SK-N-SH (cell line): ENCODE data around the gene RNF7. TPM values are rescaled to one million over a fixed set of nuclear protein-coding genes. Genes with fewer than 3 reads are reported as not detected.

Experiments used
- CTCF ChIA-PET: fragments of 300-600, 350-600 bp; formaldehyde crosslinking; extraction: SDS; loops from one replicate; lab custom pipeline; 2021; lab: Yijun Ruan, JAX
- POLR2A ChIA-PET: fragments of 350-600 bp; sonication (Branson Sonifier 250); formaldehyde crosslinking; extraction: SDS; loops from one replicate; lab custom pipeline; 2020; ENCODE audit warnings: antibody characterized with exemption, inconsistent platforms; lab: Yijun Ruan, JAX
- DNase-seq: peaks from one replicate; pipeline ENCODE4 v3.0.0; 2012
- H2AFZ ChIP-seq: fragments of 200-600 bp; sonication (generic); 2 replicates; pipeline ENCODE4 v1.8.1; 2016; ENCODE audit warnings: antibody characterized with exemption, mild to moderate bottlenecking, low read depth
- H3F3A ChIP-seq: fragments of 200-600 bp; sonication (generic); replicated peaks from 2 replicates; pipeline ENCODE3; 2016; ENCODE audit warnings: antibody characterized with exemption, mild to moderate bottlenecking; ENCODE audit not compliant: insufficient read depth
- H3K27ac ChIP-seq, 2 experiments: fragments of 200-500 bp in 1 of 2; fragments of 200-600 bp in 1 of 2; sonication (Bioruptor generic) in 1 of 2; sonication (generic), shearing (Covaris generic) in 1 of 2; 2 replicates each; pipeline versions ENCODE4 v1.5.1 to v1.6.1; 2014 to 2016; ENCODE audit warnings: low read depth in 2 of 2, inconsistent platforms in 1 of 2, low read length in 1 of 2, mild to moderate bottlenecking in 1 of 2, mixed read lengths in 1 of 2
- H3K27me3 ChIP-seq: fragments of 200-600 bp; sonication (generic), shearing (Covaris generic); 2 replicates; pipeline ENCODE4 v1.6.1; 2016; ENCODE audit warnings: mixed run types; ENCODE audit not compliant: insufficient read depth
- H3K36me3 ChIP-seq, 2 experiments: fragments of 200-500 bp in 1 of 2; fragments of 200-600 bp in 1 of 2; sonication (Bioruptor generic) in 1 of 2; sonication (generic) in 1 of 2; replicated peaks in 1 of 2; 2 replicates each; pipeline versions ENCODE3 to v1.5.1; 2014 to 2016; ENCODE audit warnings: low read length in 1 of 2, mild to moderate bottlenecking in 1 of 2; ENCODE audit not compliant: insufficient read depth in 2 of 2, control insufficient read depth in 1 of 2
- H3K4me1 ChIP-seq, 2 experiments: fragments of 200-500 bp in 1 of 2; fragments of 200-600 bp in 1 of 2; sonication (Bioruptor generic) in 1 of 2; sonication (generic), shearing (Covaris generic) in 1 of 2; 2 replicates each; pipeline versions ENCODE4 v1.5.1 to v1.6.1; 2014 to 2016; ENCODE audit warnings: low read depth in 1 of 2, low read length in 1 of 2, mixed run types in 1 of 2; ENCODE audit not compliant: insufficient read depth in 2 of 2, control insufficient read depth in 1 of 2
- H3K4me2 ChIP-seq: fragments of 200-600 bp; sonication (generic), shearing (Covaris generic); 2 replicates; pipeline ENCODE4 v1.6.1; 2017; ENCODE audit warnings: mixed run types
- H3K4me3 ChIP-seq, 2 experiments: fragments of 200-500 bp in 1 of 2; fragments of 200-600 bp in 1 of 2; sonication (Bioruptor generic) in 1 of 2; sonication (generic), shearing (Covaris generic) in 1 of 2; 2 replicates each; pipeline versions ENCODE4 v1.5.1 to v1.8.1; 2014 to 2016; ENCODE audit warnings: low read depth in 2 of 2, inconsistent platforms in 1 of 2, low read length in 1 of 2, mild to moderate bottlenecking in 1 of 2, mixed read lengths in 1 of 2, moderate library complexity in 1 of 2
- H3K79me2 ChIP-seq: fragments of 200-600 bp; sonication (generic); 2 replicates; pipeline ENCODE4 v1.8.1; 2017; ENCODE audit warnings: mild to moderate bottlenecking; ENCODE audit not compliant: insufficient read depth
- H3K9ac ChIP-seq: fragments of 200-600 bp; sonication (generic); 2 replicates; pipeline ENCODE4 v1.6.1; 2017; ENCODE audit warnings: mixed run types
- H3K9me2 ChIP-seq: fragments of 200-600 bp; sonication (generic); 2 replicates; pipeline ENCODE4 v1.6.1; 2017; ENCODE audit warnings: mixed run types
- H3K9me3 ChIP-seq: fragments of 200-600 bp; sonication (generic); 2 replicates; pipeline ENCODE4 v1.6.1; 2017; ENCODE audit warnings: mixed run types, mild to moderate bottlenecking, moderate library complexity
- H4K20me1 ChIP-seq: fragments of 200-600 bp; sonication (generic); 2 replicates; pipeline ENCODE4 v1.6.1; 2017; ENCODE audit warnings: mild to moderate bottlenecking, mixed run types; ENCODE audit not compliant: insufficient read depth
- CTCF ChIP-seq: fragments of 200-600 bp; sonication (generic); IDR thresholded peaks from 2 replicates; pipeline ENCODE4 v1.6.1; 2017; ENCODE audit warnings: antibody characterized with exemption, mild to moderate bottlenecking, moderate library complexity
- EP300 ChIP-seq, 2 experiments: IDR thresholded peaks; 2 replicates each; pipeline versions ENCODE4 v1.4.0 to v1.6.1; 2012; ENCODE audit warnings: borderline replicate concordance in 1 of 2, low read depth in 1 of 2, low read length in 1 of 2
- FOSL2 ChIP-seq: IDR thresholded peaks from 2 replicates; pipeline ENCODE4 v1.4.0; 2012; ENCODE audit warnings: low read depth, mild to moderate bottlenecking, moderate library complexity, borderline replicate concordance
- FOXM1 ChIP-seq: IDR thresholded peaks from 2 replicates; pipeline ENCODE4 v1.4.0; 2012; ENCODE audit warnings: low read depth, mild to moderate bottlenecking
- IRF3 ChIP-seq: fragments of 150-350 bp; IDR thresholded peaks from 2 replicates; pipeline ENCODE4 v1.6.1; 2016; ENCODE audit warnings: mild to moderate bottlenecking, low read depth, low read length
- JUND ChIP-seq: IDR thresholded peaks from 2 replicates; pipeline ENCODE4 v1.4.0; 2012
- MEF2A ChIP-seq: IDR thresholded peaks from 2 replicates; pipeline ENCODE4 v1.4.0; 2012; ENCODE audit warnings: low read depth, borderline replicate concordance
- NFIC ChIP-seq: IDR thresholded peaks from 2 replicates; pipeline ENCODE4 v1.4.0; 2012; ENCODE audit warnings: borderline replicate concordance
- PBX3 ChIP-seq: IDR thresholded peaks from 2 replicates; pipeline ENCODE4; 2012
- RAD21 ChIP-seq: IDR thresholded peaks from 2 replicates; pipeline ENCODE4 v1.6.1; 2012; ENCODE audit warnings: mild to moderate bottlenecking, low read length
- RFX5 ChIP-seq: IDR thresholded peaks from 2 replicates; pipeline ENCODE4 v1.6.1; 2012; ENCODE audit warnings: mild to moderate bottlenecking, improper control_type of control experiment, low read length
- RXRA ChIP-seq: IDR thresholded peaks from 2 replicates; pipeline ENCODE4 v1.4.0; 2012; ENCODE audit warnings: low read depth, mild to moderate bottlenecking, borderline replicate concordance
- SIN3A ChIP-seq: IDR thresholded peaks from 2 replicates; pipeline ENCODE4 v1.6.1; 2012; ENCODE audit warnings: low read depth, mild to moderate bottlenecking, low read length, moderate library complexity, borderline replicate concordance
- TAF1 ChIP-seq: IDR thresholded peaks from 2 replicates; pipeline ENCODE4 v1.6.1; 2012; ENCODE audit warnings: low read depth, mild to moderate bottlenecking, low read length, moderate library complexity, borderline replicate concordance
- TCF12 ChIP-seq: IDR thresholded peaks from 2 replicates; pipeline ENCODE4 v1.4.0; 2012
- TEAD4 ChIP-seq: IDR thresholded peaks from 2 replicates; pipeline ENCODE4 v1.4.0; 2012; ENCODE audit warnings: mild to moderate bottlenecking, borderline replicate concordance; ENCODE audit not compliant: insufficient read depth
- ZBTB33 ChIP-seq: IDR thresholded peaks from 2 replicates; pipeline ENCODE4 v1.4.0; 2012; ENCODE audit warnings: low read depth, borderline replicate concordance
- WGBS: methylation state at CpG from one replicate; pipeline ENCODE4 v1.1.6; 2017; ENCODE audit warnings: low lambda C conversion rate; 5-methylcytosine and 5-hydroxymethylcytosine counted together
- polyA plus RNA-seq, 3 experiments: library from polyadenylated mRNA; depleted of rRNA; stranded (reverse); fragments of >200 nt; gene quantifications; 2 replicates each; pipeline ENCODE4 v1.2.3, GENCODE V29; 2012

The RNF7 gene
- polyA plus RNA-seq, 1 of the 3 experiments (the other 2 are of a cell fraction), result 77.1 TPM

- H3K4me3 ChIP-seq, result no peak overlapping the region
- no peaks in the 10 kb centered on the region for H3K4me1 ChIP-seq
- no peaks in the 10 kb centered on the region for H3K36me3 ChIP-seq
- H4K20me1 ChIP-seq, result no peaks in the 10 kb centered on the region
- H3F3A ChIP-seq, result no peaks in the 10 kb centered on the region
- H3K79me2 ChIP-seq, result no peaks in the 10 kb centered on the region
- ChIA-PET POLR2A (no interaction called here), CTCF (interaction anchor here (0.8 to 2.8 kb wide), 3 partner anchors 16 to 153 kb away, joined by 3 to 8 read pairs (median 3); partner anchors contain the start of gene RNF7)
- H3K9me2 ChIP-seq, result no peaks in the 10 kb centered on the region
- TF ChIP-seq RXRA (no peak), IRF3 (no peak), MEF2A (no peak), RAD21 (no peak), EP300 (IDR thresholded peaks at IDR 0.05; ENCODE audit: borderline replicate concordance in 1 of 2, low read depth in 1 of 2, low read length in 1 of 2) (no peak), SIN3A (no peak), TAF1 (no peak), JUND (no peak), TEAD4 (no peak), CTCF (no peak), FOXM1 (no peak), TCF12 (no peak), RFX5 (no peak), NFIC (no peak), FOSL2 (no peak), PBX3 (no peak), ZBTB33 (no peak)
- no peak overlapping the region for H3K4me2 ChIP-seq
- H3K9me3 ChIP-seq, result no peaks in the 10 kb centered on the region
- DNase-seq, result no peak
- no peaks in the 10 kb centered on the region for H3K27me3 ChIP-seq
- H3K27ac ChIP-seq, result no peak overlapping the region
- whole genome bisulfite sequencing, result 58% methylated on average over 2 of the region's 2 CpGs
- H2AFZ ChIP-seq, result no peak overlapping the region
- no peak overlapping the region for H3K9ac ChIP-seq
These were observed 16.0 kb upstream of the RNF7 start for GRCh38 chr3:141722081-141722480.
